Measurements from ENCODE around the gene ORC4. TPM values are rescaled to one million over a fixed set of nuclear protein-coding genes. Genes with fewer than 3 reads are reported as not detected.
A peak's percentile ranks its signal among the peaks of the same experiment; 100 is the strongest.

ORC4 gene
- total and polyA plus RNA-seq, 5 donors from 2014 or later: 33.2 to 49.7 (median 46.7) TPM

DNA sequence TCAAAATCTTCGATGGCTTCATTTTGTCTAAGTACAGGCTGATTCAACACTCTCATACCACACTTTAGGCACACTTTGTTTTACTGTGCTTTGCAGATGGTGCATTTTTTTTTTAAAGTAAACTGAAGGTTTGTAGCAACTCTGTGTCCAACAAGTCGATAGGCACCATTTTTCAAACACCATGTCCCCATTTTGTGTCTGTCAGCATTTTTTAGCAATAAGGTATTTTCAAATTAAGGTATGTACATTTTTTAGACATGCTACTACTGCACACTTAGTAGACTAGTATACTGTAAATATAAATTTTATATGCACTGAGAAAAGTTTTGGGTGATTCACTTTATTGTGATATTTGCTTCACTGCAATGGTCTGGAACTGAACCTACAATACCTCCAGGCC, 44.4 kb downstream of the ORC4 start:
- H3K9me3 Mint-ChIP-seq: peaks cover 0 to 4% (median 0%) of the 10 kb centered on the region in 7 donors
- Histone ChIP-seq H3K27ac (ENCODE audit: insufficient read depth, low read length, poor library complexity, severe bottlenecking) (no peak overlapping the region), H3K4me3 (ENCODE audit: low read depth, low read length) (no peak overlapping the region), H3K9me3 (ENCODE audit: control insufficient read depth in 2 of 2, low read length in 2 of 2) (no peaks in the 10 kb centered on the region), H3K36me3 (ENCODE audit: control insufficient read depth, insufficient read depth, low read length) (peaks cover 23% of the 10 kb centered on the region), H3K4me1 (ENCODE audit: control insufficient read depth, insufficient read depth, low read length, poor library complexity, severe bottlenecking) (no peaks in the 10 kb centered on the region), H3K27me3 (ENCODE audit: control insufficient read depth, insufficient read depth, low read length) (no peaks in the 10 kb centered on the region)
- peaks cover 28% of the 10 kb centered on the region for H3K36me3 Mint-ChIP-seq
- no peak overlapping the region for H3K4me3 Mint-ChIP-seq
- ATAC-seq (ENCODE audit: low read depth in 2 of 2) (no peak), DNase-seq (no peak)
- no peak overlapping the region for H3K27ac Mint-ChIP-seq
- H3K4me1 Mint-ChIP-seq: peaks cover 13 to 27% (median 21%) of the 10 kb centered on the region in 4 donors
- no peaks in the 10 kb centered on the region for H3K27me3 Mint-ChIP-seq

DNA sequence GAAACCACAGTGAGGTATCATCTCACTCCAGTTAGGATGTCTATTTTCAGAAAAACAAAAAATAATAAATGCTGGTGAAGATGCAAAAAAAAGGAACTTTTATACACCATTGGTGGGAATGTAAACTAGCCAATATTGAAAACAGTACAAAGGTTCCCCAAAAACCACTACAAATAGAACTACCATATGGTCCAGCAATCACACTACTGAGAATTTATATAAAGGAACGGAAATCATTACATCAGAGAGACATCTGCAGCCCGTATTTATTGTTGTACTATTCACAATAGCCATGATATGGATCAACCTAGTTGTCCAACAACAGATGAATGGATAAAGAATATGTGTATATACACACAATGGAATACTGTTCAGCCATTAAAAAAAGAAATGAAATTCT, 52.0 kb downstream of the ORC4 start:
- Histone ChIP-seq H3K36me3 (ENCODE audit: control insufficient read depth, insufficient read depth, low read length) (peaks cover 44% of the 10 kb centered on the region), H3K27ac (ENCODE audit: insufficient read depth, low read length, poor library complexity, severe bottlenecking) (no peak overlapping the region), H3K4me1 (ENCODE audit: control insufficient read depth, insufficient read depth, low read length, poor library complexity, severe bottlenecking) (no peaks in the 10 kb centered on the region), H3K27me3 (ENCODE audit: control insufficient read depth, insufficient read depth, low read length) (no peaks in the 10 kb centered on the region), H3K9me3 (ENCODE audit: control insufficient read depth in 2 of 2, low read length in 2 of 2) (peaks cover 3 to 14% of the 10 kb centered on the region in 2 experiments), H3K4me3 (ENCODE audit: low read depth, low read length) (no peak overlapping the region)
- no peak for ATAC-seq (ENCODE audit: low read depth in 2 of 2)
- H3K4me1 Mint-ChIP-seq: peaks cover 4 to 47% (median 13%) of the 10 kb centered on the region in 4 donors
- no peak for DNase-seq
- H3K9me3 Mint-ChIP-seq: peaks cover 2 to 21% (median 10%) of the 10 kb centered on the region in 7 donors
- no peak overlapping the region for H3K27ac Mint-ChIP-seq
- no peaks in the 10 kb centered on the region for H3K27me3 Mint-ChIP-seq
- H3K4me3 Mint-ChIP-seq: no peak overlapping the region
- H3K36me3 Mint-ChIP-seq: peaks cover 63% of the 10 kb centered on the region

DNA sequence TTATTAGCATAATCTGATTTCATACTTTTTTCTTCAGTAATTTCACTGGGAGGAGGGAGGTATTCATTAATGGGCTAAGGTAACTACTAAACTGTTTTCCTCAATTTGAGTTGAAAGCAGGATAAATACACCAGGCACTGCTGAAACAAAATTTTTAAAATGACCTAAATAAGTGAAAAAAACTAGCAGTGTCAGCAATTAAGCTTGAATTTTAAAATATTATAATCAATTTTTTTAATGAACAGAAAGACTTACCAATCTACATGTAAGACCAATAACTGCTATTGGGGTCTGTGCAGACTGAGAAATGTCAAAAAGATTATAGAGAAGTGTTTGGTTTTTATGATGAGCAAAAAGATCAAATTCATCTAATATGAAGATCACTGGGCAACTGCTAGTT, 68.4 kb downstream of the ORC4 start:
- Mint-ChIP-seq H3K36me3 (peaks cover 41% of the 10 kb centered on the region), H3K4me1 (peaks cover 0 to 13% (median 0%) of the 10 kb centered on the region in 4 donors)

DNA sequence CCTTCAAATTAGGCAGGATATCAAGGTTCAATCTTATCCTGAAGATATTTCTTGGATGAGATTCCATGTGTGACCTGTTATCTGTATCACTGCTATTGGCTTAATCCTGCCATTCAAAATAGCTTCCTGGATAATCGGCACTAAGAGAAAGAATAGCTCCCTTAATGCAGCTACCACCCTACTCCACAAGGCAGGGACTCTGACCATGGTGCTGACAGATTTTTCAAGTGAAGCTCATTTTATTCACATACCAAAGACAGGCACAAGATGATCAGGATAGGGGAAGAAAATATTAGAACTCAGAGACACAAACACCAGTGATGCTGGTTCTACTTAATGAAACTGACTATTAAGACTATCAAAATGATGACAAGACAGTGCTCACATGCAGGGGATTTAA, 74.9 kb downstream of the ORC4 start:
- Mint-ChIP-seq H3K4me1 (peaks cover 0 to 5% (median 0%) of the 10 kb centered on the region in 4 donors), H3K27me3 (no peaks in the 10 kb centered on the region), H3K27ac (no peak overlapping the region), H3K9me3 (no peaks in the 10 kb centered on the region), H3K4me3 (no peak overlapping the region), H3K36me3 (peaks cover 37% of the 10 kb centered on the region)
- DNase-seq (no peak), ATAC-seq (ENCODE audit: low read depth in 2 of 2) (no peak)
- H3K36me3 ChIP-seq (ENCODE audit: control insufficient read depth, insufficient read depth, low read length): peaks cover 21% of the 10 kb centered on the region
- H3K9me3 ChIP-seq (ENCODE audit: control insufficient read depth in 2 of 2, low read length in 2 of 2): no peaks in the 10 kb centered on the region
- no peak overlapping the region for H3K4me3 ChIP-seq (ENCODE audit: low read depth, low read length)
- H3K27ac ChIP-seq (ENCODE audit: insufficient read depth, low read length, poor library complexity, severe bottlenecking): no peak overlapping the region
- H3K4me1 ChIP-seq (ENCODE audit: control insufficient read depth, insufficient read depth, low read length, poor library complexity, severe bottlenecking): no peaks in the 10 kb centered on the region
- no peaks in the 10 kb centered on the region for H3K27me3 ChIP-seq (ENCODE audit: control insufficient read depth, insufficient read depth, low read length)

More for the DNA sequence above, 68.4 kb downstream of the ORC4 start:
- H3K27ac Mint-ChIP-seq: no peak overlapping the region
- Histone ChIP-seq H3K27ac (ENCODE audit: insufficient read depth, low read length, poor library complexity, severe bottlenecking) (no peak overlapping the region), H3K27me3 (ENCODE audit: control insufficient read depth, insufficient read depth, low read length) (no peaks in the 10 kb centered on the region), H3K4me3 (ENCODE audit: low read depth, low read length) (no peak overlapping the region), H3K4me1 (ENCODE audit: control insufficient read depth, insufficient read depth, low read length, poor library complexity, severe bottlenecking) (no peaks in the 10 kb centered on the region), H3K36me3 (ENCODE audit: control insufficient read depth, insufficient read depth, low read length) (peaks cover 24% of the 10 kb centered on the region), H3K9me3 (ENCODE audit: control insufficient read depth in 2 of 2, low read length in 2 of 2) (no peaks in the 10 kb centered on the region)
- no peak for ATAC-seq (ENCODE audit: low read depth in 2 of 2)
- no peaks in the 10 kb centered on the region for H3K27me3 Mint-ChIP-seq
- no peak overlapping the region for H3K4me3 Mint-ChIP-seq
- no peaks in the 10 kb centered on the region for H3K9me3 Mint-ChIP-seq
- DNase-seq: no peak

DNA sequence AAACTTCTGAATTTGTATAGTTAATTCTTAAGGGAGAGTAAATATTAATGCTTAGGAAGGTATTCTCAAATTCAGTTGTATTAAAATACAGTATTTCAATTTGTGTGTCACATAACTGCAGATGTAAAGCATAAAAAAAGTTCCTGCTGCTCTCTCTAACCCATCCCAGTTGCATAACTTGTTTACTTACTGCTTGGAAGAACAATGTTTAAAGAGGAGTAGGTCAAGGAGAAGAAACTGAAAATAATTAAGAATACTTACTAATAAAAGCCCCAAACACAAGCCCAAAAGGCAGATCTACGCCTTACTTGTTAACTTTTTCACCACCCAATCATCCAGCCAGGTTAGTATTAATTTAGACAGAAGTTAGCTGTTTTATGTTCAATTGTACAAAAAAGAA, 81.2 kb downstream of the ORC4 start:
- Histone ChIP-seq H3K27ac (ENCODE audit: insufficient read depth, low read length, poor library complexity, severe bottlenecking) (no peak overlapping the region), H3K9me3 (ENCODE audit: control insufficient read depth in 2 of 2, low read length in 2 of 2) (no peaks in the 10 kb centered on the region), H3K36me3 (ENCODE audit: control insufficient read depth, insufficient read depth, low read length) (peaks cover 28% of the 10 kb centered on the region), H3K4me3 (ENCODE audit: low read depth, low read length) (no peak overlapping the region), H3K4me1 (ENCODE audit: control insufficient read depth, insufficient read depth, low read length, poor library complexity, severe bottlenecking) (no peaks in the 10 kb centered on the region), H3K27me3 (ENCODE audit: control insufficient read depth, insufficient read depth, low read length) (no peaks in the 10 kb centered on the region)
- DNase-seq (no peak), ATAC-seq (ENCODE audit: low read depth in 2 of 2) (no peak)
- Mint-ChIP-seq H3K36me3 (peaks cover 26% of the 10 kb centered on the region), H3K4me3 (no peak overlapping the region), H3K4me1 (peaks cover 0 to 5% (median 2%) of the 10 kb centered on the region in 4 donors), H3K9me3 (no peaks in the 10 kb centered on the region), H3K27me3 (no peaks in the 10 kb centered on the region), H3K27ac (peak overlapping the region in 1 of 3 donors; percentile 24)

DNA sequence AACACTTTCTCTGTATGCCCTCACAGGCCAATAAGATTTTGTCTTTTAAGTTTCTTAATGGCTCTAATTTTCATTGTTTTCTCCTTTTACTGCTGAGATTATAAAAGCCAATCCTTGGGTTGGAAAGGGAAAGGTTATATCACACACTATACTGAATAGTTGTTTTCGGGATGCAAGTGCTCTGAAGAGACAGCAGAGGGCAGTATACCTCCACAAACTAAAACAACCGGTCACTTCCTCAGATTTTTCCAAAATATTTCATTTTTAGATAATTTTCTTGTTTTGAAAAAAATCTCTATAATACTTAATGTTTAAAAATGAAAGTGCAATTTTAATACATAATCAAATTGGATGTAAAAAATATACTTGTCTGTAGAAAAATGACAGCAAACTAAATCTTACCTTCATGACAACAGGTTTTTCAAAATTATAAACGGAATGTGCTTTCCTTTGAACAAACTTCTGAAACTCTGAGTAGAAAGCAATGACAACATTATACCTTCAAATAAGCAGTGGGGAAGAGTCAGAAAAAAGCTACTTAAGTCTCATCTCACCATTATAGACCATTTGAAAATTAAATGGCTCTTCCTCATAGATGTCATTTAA, 82.7 kb downstream of the ORC4 start:
- no peaks in the 10 kb centered on the region for H3K4me1 ChIP-seq (ENCODE audit: control insufficient read depth, insufficient read depth, low read length, poor library complexity, severe bottlenecking)
- Mint-ChIP-seq H3K9me3 (no peaks in the 10 kb centered on the region), H3K27me3 (no peaks in the 10 kb centered on the region), H3K4me1 (peaks cover 0 to 4% (median 0%) of the 10 kb centered on the region in 4 donors), H3K36me3 (peaks cover 26% of the 10 kb centered on the region), H3K4me3 (no peak overlapping the region), H3K27ac (peak overlapping the region in 1 of 3 donors; percentile 28)
- no peaks in the 10 kb centered on the region for H3K9me3 ChIP-seq (ENCODE audit: control insufficient read depth in 2 of 2, low read length in 2 of 2)
- no peaks in the 10 kb centered on the region for H3K27me3 ChIP-seq (ENCODE audit: control insufficient read depth, insufficient read depth, low read length)
- H3K36me3 ChIP-seq (ENCODE audit: control insufficient read depth, insufficient read depth, low read length): peaks cover 29% of the 10 kb centered on the region
- ATAC-seq (ENCODE audit: low read depth in 2 of 2) (peak in 1 of 2 donors; percentile 55), DNase-seq (peak in 2 of 3 donors; percentile 30 to 33)
- H3K27ac ChIP-seq (ENCODE audit: insufficient read depth, low read length, poor library complexity, severe bottlenecking): no peak overlapping the region
- no peak overlapping the region for H3K4me3 ChIP-seq (ENCODE audit: low read depth, low read length)

DNA sequence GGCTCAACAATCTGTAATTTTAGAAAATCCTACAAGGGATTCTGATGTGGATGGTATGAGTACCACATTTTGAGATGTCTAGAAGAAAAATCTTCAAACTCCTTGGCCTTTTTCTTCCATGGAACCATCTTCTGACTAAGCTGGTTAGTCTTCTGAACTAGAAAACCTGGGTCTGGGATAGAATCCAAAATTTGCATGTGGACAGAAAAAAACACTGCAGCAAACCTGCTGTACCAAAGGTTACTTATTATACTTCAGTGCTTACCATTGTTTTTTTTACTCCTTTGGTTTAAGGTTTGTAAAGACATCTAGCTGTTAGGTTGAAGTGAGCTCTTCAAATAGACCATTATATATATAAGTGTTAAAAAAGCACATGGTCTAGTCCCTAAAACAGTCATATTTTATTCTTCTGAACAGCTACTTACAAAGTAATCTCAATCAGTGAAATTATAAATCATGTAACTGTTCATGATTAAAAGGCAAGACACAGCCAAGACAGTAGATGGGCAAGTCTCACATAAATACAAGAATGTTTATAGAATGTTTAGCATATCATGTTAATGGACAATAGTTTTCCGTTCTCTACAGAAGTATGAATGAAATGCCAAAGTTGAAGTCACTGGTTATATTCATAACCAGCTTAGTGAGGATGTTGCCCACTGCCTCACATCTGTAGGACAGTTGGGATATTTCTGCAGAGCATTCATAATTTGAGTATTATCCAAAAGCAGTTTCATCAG, 85.5 kb downstream of the ORC4 start:
- Histone ChIP-seq H3K27me3 (ENCODE audit: control insufficient read depth, insufficient read depth, low read length) (no peaks in the 10 kb centered on the region), H3K9me3 (ENCODE audit: control insufficient read depth in 2 of 2, low read length in 2 of 2) (no peaks in the 10 kb centered on the region), H3K4me1 (ENCODE audit: control insufficient read depth, insufficient read depth, low read length, poor library complexity, severe bottlenecking) (no peaks in the 10 kb centered on the region), H3K4me3 (ENCODE audit: low read depth, low read length) (no peak overlapping the region), H3K36me3 (ENCODE audit: control insufficient read depth, insufficient read depth, low read length) (peaks cover 31% of the 10 kb centered on the region), H3K27ac (ENCODE audit: insufficient read depth, low read length, poor library complexity, severe bottlenecking) (no peak overlapping the region)
- Mint-ChIP-seq H3K27ac (no peak overlapping the region), H3K27me3 (no peaks in the 10 kb centered on the region), H3K9me3 (no peaks in the 10 kb centered on the region), H3K4me3 (no peak overlapping the region), H3K4me1 (peaks cover 0 to 4% (median 0%) of the 10 kb centered on the region in 4 donors), H3K36me3 (peaks cover 23% of the 10 kb centered on the region)
- DNase-seq: no peak
- no peak for ATAC-seq (ENCODE audit: low read depth in 2 of 2)

Data from CD4-positive, CD25-positive, alpha-beta regulatory T cell (primary cell).